NCI-H2081 (cell line): ENCODE results near the gene ELL.

Experiments used
- DNase-seq, 2 experiments: peaks; one replicate each; lab custom pipeline; 2025; lab: John Stamatoyannopoulos, UW

Gene ELL

GRCh38 chr19:18504886-18505610 lies 16.8 kb downstream of the ELL start:
- DNase-seq, result no peak

DNA sequence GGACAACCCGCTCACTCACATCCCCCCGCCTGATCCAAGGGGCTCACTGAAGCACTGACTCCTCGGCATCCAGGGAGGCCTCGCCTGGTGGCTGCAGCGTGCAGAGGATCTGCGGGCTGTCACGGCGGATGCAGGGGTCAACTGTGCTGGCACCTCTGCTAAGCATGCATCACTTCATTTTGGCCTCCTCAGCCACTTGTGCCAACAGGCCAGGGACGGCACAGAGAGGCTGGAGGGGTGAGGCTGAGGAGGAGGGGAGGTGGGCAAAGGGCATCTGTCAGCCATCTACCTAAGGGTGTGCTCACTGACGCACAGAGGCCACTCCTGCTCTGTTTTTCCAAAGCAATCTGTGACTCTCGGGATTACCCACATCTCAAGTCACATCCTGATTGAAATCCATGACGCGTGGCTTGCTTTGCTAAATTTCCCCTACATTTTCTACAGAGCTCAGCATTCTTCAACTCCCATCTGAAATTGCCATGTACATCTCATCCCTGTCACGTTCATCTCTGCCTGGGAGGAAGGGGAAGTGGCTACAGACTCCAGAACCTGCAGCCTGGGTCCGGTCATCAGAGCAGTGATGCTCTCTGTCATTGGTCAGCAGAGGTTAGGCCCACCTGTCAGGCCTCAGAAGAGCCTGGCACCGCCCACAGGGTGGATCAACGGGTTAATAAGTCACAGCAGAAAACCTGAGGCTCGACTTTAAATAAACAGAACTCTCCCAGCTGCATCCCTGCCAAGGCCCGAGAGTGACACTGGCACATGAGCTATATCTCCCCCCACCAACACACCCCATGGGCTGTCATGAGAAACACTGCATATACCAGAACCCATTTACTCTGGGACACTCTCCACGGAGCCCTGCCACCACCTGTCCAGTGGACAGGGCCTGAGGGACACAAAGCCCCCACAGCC lies 17.6 kb downstream of the ELL start:
- DNase-seq, result no peak

GRCh38 chr19:18503337-18503970 lies 18.4 kb downstream of the ELL start:
- DNase-seq, result no peak

DNA sequence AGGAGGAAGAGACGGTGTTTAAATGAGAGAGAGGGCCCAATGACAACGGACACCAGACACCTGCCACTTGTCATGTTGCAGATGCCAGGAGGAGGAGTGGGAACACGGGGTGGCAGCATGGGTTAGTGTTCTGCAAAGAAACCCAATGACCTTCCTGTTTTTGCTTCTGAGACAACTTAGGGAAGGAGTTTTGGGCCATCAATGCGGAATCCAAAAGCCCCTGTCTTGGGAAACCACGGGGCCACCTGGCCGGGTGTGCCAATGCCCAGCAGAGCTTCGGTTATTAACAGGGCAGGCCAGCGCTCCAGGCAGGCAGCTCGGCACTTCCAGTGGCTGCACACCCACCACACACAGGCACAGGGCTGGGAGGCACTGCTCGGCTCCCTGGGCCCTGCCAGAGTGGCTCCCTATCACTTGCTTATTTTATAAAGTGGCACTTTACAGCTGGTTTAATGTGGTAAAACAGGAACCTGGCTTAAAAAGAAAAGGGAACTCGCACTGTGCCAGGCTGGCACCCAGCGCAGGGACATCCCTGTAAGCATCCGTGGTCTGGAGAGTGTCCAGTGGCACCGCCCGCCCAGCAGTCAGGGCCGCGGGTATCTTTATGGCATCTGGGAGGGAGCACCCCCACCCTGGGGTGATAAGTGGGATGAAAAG lies 19.1 kb downstream of the ELL start:
- no peak for DNase-seq

- DNase-seq, result no peak
Observed at GRCh38 chr19:18502246-18502637, 19.6 kb downstream of the ELL start.

- no peak for DNase-seq
Observed at GRCh38 chr19:18501832-18502231, 20.0 kb downstream of the ELL start.

GRCh38 chr19:18501351-18501750 lies 20.5 kb downstream of the ELL start:
- DNase-seq, result no peak

GRCh38 chr19:18500799-18501198 lies 21.1 kb downstream of the ELL start:
- no peak for DNase-seq

- no peak for DNase-seq
Observed at GRCh38 chr19:18500376-18500775, 21.5 kb downstream of the ELL start.

- no peak for DNase-seq
Observed at GRCh38 chr19:18499055-18499775, 22.7 kb downstream of the ELL start.

DNA sequence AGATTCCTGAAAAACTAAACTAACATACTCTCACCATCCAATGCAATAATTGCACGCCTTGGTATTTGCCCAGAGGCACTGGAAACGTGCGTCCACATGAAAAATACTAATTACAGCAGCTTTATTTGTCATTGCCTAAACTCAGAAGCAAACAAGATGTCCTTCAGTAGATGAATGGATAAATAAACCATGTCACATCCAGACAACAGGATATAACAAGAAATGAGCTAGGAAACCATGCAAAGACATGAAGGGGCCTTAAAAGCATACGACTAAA lies 25.0 kb downstream of the ELL start:
- DNase-seq, result no peak

- no peak for DNase-seq
Observed at GRCh38 chr19:18496167-18496979, 25.5 kb downstream of the ELL start.

DNA sequence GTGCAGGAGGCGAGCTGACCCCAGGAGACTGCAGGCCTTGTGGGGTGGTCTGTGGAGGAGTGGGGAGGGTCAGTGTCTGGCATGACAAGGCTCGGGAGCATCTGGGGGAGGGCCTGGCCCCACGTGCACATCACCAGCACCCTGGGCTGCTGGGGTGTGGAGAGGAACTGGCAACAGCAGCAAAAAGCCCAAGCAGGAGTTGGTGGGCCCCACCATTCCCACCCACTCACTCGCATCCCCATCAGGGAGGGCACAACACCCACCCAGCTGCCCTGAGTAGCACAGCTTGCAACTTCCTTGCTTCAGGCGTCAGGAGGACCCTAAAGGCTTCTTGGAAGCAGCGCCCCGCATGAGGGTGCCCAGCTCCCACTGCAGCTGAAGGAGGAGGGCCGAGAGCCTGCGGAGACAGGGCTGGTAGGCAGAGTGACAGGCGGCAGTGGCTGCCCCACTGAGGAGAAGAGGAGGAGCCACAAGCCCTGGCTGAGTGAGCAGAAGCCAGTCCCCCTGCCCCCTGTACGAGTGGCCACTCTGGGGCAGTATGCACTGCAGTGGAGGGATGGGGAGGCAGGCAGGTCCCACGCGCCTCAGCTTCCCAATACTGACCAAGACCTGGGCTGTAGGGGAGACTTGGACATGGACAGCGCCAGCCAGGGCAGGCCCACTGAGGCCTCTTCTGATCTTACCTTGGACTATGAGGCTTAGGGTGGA lies 26.5 kb downstream of the ELL start:
- no peak for DNase-seq

GRCh38 chr19:18494267-18494607 lies 27.6 kb downstream of the ELL start:
- no peak for DNase-seq

GRCh38 chr19:18493440-18494266 lies 28.2 kb downstream of the ELL start:
- DNase-seq, result no peak

GRCh38 chr19:18491995-18492953 lies 29.6 kb downstream of the ELL start:
- DNase-seq, result no peak

- no peak for DNase-seq
Observed at GRCh38 chr19:18490728-18491127, 31.1 kb downstream of the ELL start.

DNA sequence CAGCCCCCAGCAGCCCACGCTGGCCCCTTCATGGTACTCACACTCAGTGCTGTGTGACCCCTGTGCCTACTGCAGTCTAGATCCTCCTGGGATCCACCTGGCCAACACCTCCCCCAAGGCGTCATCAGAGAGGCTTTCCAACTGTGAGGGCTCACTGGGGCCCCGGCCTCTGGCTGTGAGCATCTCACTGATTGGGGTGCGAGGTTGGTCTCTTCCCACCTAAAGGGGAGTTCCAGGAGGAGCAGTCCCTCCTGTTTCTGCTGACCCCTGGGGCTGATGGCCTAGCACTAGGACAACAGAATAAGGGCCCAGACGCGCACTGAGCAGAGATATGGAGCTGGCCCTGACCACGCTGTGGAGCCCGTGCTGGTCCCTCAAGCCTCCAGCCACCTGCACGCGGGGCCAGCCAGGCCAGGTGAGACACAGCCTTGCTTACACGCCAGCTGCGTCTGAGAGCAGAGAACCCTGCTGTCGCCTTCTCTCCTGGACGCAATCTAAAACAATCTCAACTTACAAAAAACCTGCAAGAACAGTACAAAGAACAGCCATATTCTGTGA lies 32.2 kb downstream of the ELL start:
- DNase-seq, result no peak
